Left ventricle myocardium inferior (tissue), 1 donor: Measurements from ENCODE around the gene MRAP. TPM values are rescaled to one million over a fixed set of nuclear protein-coding genes. Genes with fewer than 3 reads are reported as not detected.

Source experiments
- DNase-seq: peaks from one replicate; pipeline ENCODE4 v3.0.0-alpha.2; 2020
- H3K27ac ChIP-seq: fragments of 200-600 bp; replicated peaks from 2 replicates; pipeline ENCODE4 v1.8.0; 2021
- H3K27me3 ChIP-seq: fragments of 200-600 bp; 2 replicates; pipeline ENCODE4 v1.8.0; 2021; ENCODE audit warnings: low read depth
- H3K36me3 ChIP-seq: fragments of 200-600 bp; 2 replicates; pipeline ENCODE4 v1.8.0; 2021
- H3K4me1 ChIP-seq: fragments of 200-600 bp; 2 replicates; pipeline ENCODE4 v1.8.0; 2021
- H3K4me3 ChIP-seq: fragments of 200-600 bp; 2 replicates; pipeline ENCODE4 v1.8.0; 2021; ENCODE audit warnings: mild to moderate bottlenecking, moderate library complexity
- H3K9me3 ChIP-seq: fragments of 200-600 bp; replicated peaks from 2 replicates; pipeline ENCODE4 v1.8.0; 2021
- CTCF ChIP-seq: fragments of 200-600 bp; IDR thresholded peaks from 2 replicates; pipeline ENCODE4 v1.8.0; 2021; ENCODE audit warnings: antibody characterized with exemption, mild to moderate bottlenecking, borderline replicate concordance
- intact Hi-C: fragments of 100-400 bp; cut with micrococcal nuclease; formaldehyde crosslinking; loops from one replicate; pipeline ENCODE4 v1.11.0; 2022
- total RNA-seq: library from RNA; stranded (reverse); fragmentation: NEBNext Ultra II Directional; extraction: Animal tissue kit (Norgen Biotek cat#: 25700); gene quantifications from one replicate; pipeline ENCODE4 v1.2.1, GENCODE V29; 2021
- donor health status: DM: no; HTN: yes; CAD: no; lungs with severe emphysema.

Gene MRAP
- total RNA-seq, 1 donor from 2014 or later: not detected

GRCh38 chr21:32356874-32357395 lies 58.3 kb downstream of the MRAP start:
- TF ChIP-seq CTCF: no peak

GRCh38 chr21:32359719-32360260 lies 61.1 kb downstream of the MRAP start:
- intact Hi-C loops: no loop called here
- H3K36me3 ChIP-seq: peaks cover 88% of the 10 kb centered on the region
- peak; percentile 46 for TF ChIP-seq CTCF

More at GRCh38 chr21:32356874-32357395, 58.3 kb downstream of the MRAP start:
- Histone ChIP-seq H3K27ac (peak overlapping the region; percentile 79), H3K27me3 (no peaks in the 10 kb centered on the region), H3K4me3 (no peak overlapping the region), H3K9me3 (no peaks in the 10 kb centered on the region), H3K36me3 (peaks cover 98% of the 10 kb centered on the region), H3K4me1 (peaks cover 39% of the 10 kb centered on the region)
- DNase-seq: no peak
- intact Hi-C loops: no loop called here

GRCh38 chr21:32360401-32360975 lies 61.8 kb downstream of the MRAP start:
- no peak for DNase-seq
- intact Hi-C loops: no loop called here
- Histone ChIP-seq H3K4me3 (no peak overlapping the region), H3K27ac (peak overlapping the region; percentile 79), H3K4me1 (peaks cover 56% of the 10 kb centered on the region), H3K27me3 (no peaks in the 10 kb centered on the region), H3K36me3 (peaks cover 88% of the 10 kb centered on the region), H3K9me3 (no peaks in the 10 kb centered on the region)
- TF ChIP-seq CTCF: no peak

More at GRCh38 chr21:32359719-32360260, 61.1 kb downstream of the MRAP start:
- no peaks in the 10 kb centered on the region for H3K9me3 ChIP-seq
- H3K4me1 ChIP-seq: peaks cover 54% of the 10 kb centered on the region
- H3K27me3 ChIP-seq: no peaks in the 10 kb centered on the region
- H3K4me3 ChIP-seq: no peak overlapping the region
- DNase-seq: no peak
- peak overlapping the region; percentile 79 for H3K27ac ChIP-seq

Other genes with a start within 250 kb of the MRAP start
- 3.2 TPM for gene MIS18A, start 19.8 kb upstream of the MRAP start, total RNA-seq
- 13.8 TPM for gene URB1, start 94.2 kb downstream of the MRAP start, total RNA-seq
- 13.9 TPM for gene EVA1C, start 113.9 kb downstream of the MRAP start, total RNA-seq